HepG2 (cell line): ENCODE results near the gene GPATCH8. TPM values are rescaled to one million over a fixed set of nuclear protein-coding genes. Genes with fewer than 3 reads are reported as not detected.

Experiments
- ATAC-seq: fragments of 200-7000 bp; cut with Tn5 transposase; 3 replicates; pipeline ENCODE4 v1.9.1; 2020; ENCODE audit warnings: mild to moderate bottlenecking, moderate library complexity
- BruUV-seq: library from RNA; stranded (reverse); fragments of 400-500 nt; replicated peaks from 2 replicates; lab custom pipeline; 2021; lab: Mats Ljungman, UMichigan
- CTCF ChIA-PET: fragments of 300-600 bp; formaldehyde crosslinking; extraction: SDS; loops from one replicate; lab custom pipeline; 2021; ENCODE audit warnings: low total read pairs, inconsistent platforms, low intra/inter-chr PET ratio; lab: Yijun Ruan, JAX
- POLR2A ChIA-PET: fragments of 350-600 bp; sonication (Branson Sonifier 250); formaldehyde crosslinking; loops from one replicate; lab custom pipeline; 2020; ENCODE audit warnings: antibody characterized with exemption, inconsistent platforms; lab: Yijun Ruan, JAX
- DNase-seq: peaks from one replicate; pipeline ENCODE4 v3.0.0-alpha.2; 2015; ENCODE audit warnings: low spot score
- FAIRE-seq: peaks from 3 replicates; lab custom pipeline; 2011; peaks lifted over from hg19 to GRCh38; lab: Jason Lieb, UNC
- H2AFZ ChIP-seq: one replicate; pipeline ENCODE4 v1.6.1; 2011; ENCODE audit warnings: low read length, inconsistent platforms
- H3K27ac ChIP-seq: fragments of 300-600 bp; 3 replicates; pipeline ENCODE4 v1.8.0; 2011; ENCODE audit warnings: mixed run types, mild to moderate bottlenecking, mixed read lengths, low read length, inconsistent platforms; ENCODE audit not compliant: insufficient read depth; ENCODE audit errors: extremely low read length
- H3K27me3 ChIP-seq, 2 experiments: fragments of 200-600 bp in 1 of 2; 2 replicates in 1 of 2; 3 replicates in 1 of 2; pipeline versions ENCODE4 v1.6.0 to v1.8.0; 2011; ENCODE audit warnings: low read length in 2 of 2, mild to moderate bottlenecking in 2 of 2, moderate library complexity in 2 of 2, inconsistent platforms in 1 of 2; ENCODE audit not compliant: insufficient read depth in 2 of 2, control insufficient read depth in 1 of 2
- H3K36me3 ChIP-seq, 2 experiments: fragments of 200-600 bp in 1 of 2; replicated peaks in 1 of 2; 2 replicates in 1 of 2; 3 replicates in 1 of 2; pipeline versions ENCODE4 v1.5.1 to v1.8.0; 2011; ENCODE audit warnings: low read length in 2 of 2, inconsistent platforms in 1 of 2; ENCODE audit not compliant: insufficient read depth in 2 of 2, control insufficient read depth in 1 of 2
- H3K4me1 ChIP-seq: 2 replicates; pipeline ENCODE4 v1.5.1; 2012; ENCODE audit warnings: low read length, inconsistent platforms; ENCODE audit not compliant: insufficient read depth
- H3K4me2 ChIP-seq: 2 replicates; pipeline ENCODE4 v1.6.0; 2011; ENCODE audit warnings: low read depth, low read length, inconsistent platforms
- H3K4me3 ChIP-seq, 3 experiments: fragments of 200-600 bp in 1 of 3; sonication (generic), shearing (Covaris generic) in 1 of 3; replicated peaks in 1 of 3; 2 replicates each; pipeline ENCODE4 v1.5.1; 2011 to 2016; ENCODE audit warnings: low read length in 3 of 3, inconsistent platforms in 2 of 3, low read depth in 2 of 3, mild to moderate bottlenecking in 2 of 3, control low read depth in 1 of 3, mixed read lengths in 1 of 3; ENCODE audit not compliant: insufficient read depth in 1 of 3
- H3K79me2 ChIP-seq: one replicate; pipeline ENCODE4 v1.6.1; 2011; ENCODE audit warnings: low read length, inconsistent platforms; ENCODE audit not compliant: insufficient read depth
- H3K9ac ChIP-seq: 2 replicates; pipeline ENCODE4 v1.6.0; 2011; ENCODE audit warnings: mild to moderate bottlenecking, low read depth, low read length, inconsistent platforms; ENCODE audit not compliant: insufficient read depth
- H3K9me3 ChIP-seq: 2 replicates; pipeline ENCODE4 v1.5.1; 2012; ENCODE audit warnings: mild to moderate bottlenecking, low read length
- H4K20me1 ChIP-seq: 2 replicates; pipeline ENCODE4 v1.6.0; 2011; ENCODE audit warnings: inconsistent platforms, mild to moderate bottlenecking, low read length, moderate library complexity; ENCODE audit not compliant: insufficient read depth
- BCLAF1 ChIP-seq: fragments of 450-650 bp; IDR thresholded peaks from 2 replicates; pipeline ENCODE4 v1.6.1; 2017; ENCODE audit warnings: mild to moderate bottlenecking
- HOXA3 ChIP-seq: sonication (generic); formaldehyde crosslinking; IDR thresholded peaks from 2 replicates; pipeline ENCODE4 v1.5.0; 2020; ENCODE audit warnings: missing genetic modification reagents
- MLLT10 ChIP-seq: sonication (generic); formaldehyde crosslinking; IDR thresholded peaks from 2 replicates; pipeline ENCODE4 v1.4.0; 2020; ENCODE audit warnings: missing genetic modification reagents
- NR2F1 ChIP-seq, 2 experiments: fragments of 450-650 bp in 1 of 2; formaldehyde crosslinking in 1 of 2; IDR thresholded peaks; 2 replicates each; pipeline versions ENCODE4 v1.5.0 to v1.6.1; 2016 to 2020; ENCODE audit warnings: mild to moderate bottlenecking in 1 of 2, missing compliant biosample characterization in 1 of 2, missing genetic modification reagents in 1 of 2, moderate library complexity in 1 of 2
- PLRG1 ChIP-seq: fragments of 450-650 bp; conservative IDR thresholded peaks from 2 replicates; pipeline ENCODE4 v1.6.1; 2016
- POLR2A ChIP-seq, 2 experiments: IDR thresholded peaks; 2 replicates each; pipeline ENCODE4 v1.6.1; 2011; ENCODE audit warnings: low read depth in 2 of 2, low read length in 2 of 2, mild to moderate bottlenecking in 1 of 2, moderate library complexity in 1 of 2; ENCODE audit not compliant: insufficient read depth in 1 of 2
- ZNF343 ChIP-seq: sonication (generic); formaldehyde crosslinking; IDR thresholded peaks from 2 replicates; pipeline ENCODE4 v1.4.0; 2020; ENCODE audit warnings: mild to moderate bottlenecking, missing genetic modification reagents
- ZSCAN25 ChIP-seq: sonication (generic); formaldehyde crosslinking; IDR thresholded peaks from 2 replicates; pipeline ENCODE4 v1.8.0; 2022; ENCODE audit warnings: mild to moderate bottlenecking, missing genetic modification reagents
- WGBS: methylation state at CpG from one replicate; pipeline ENCODE4 v1.1.6; 2017; ENCODE audit warnings: low lambda C conversion rate; 5-methylcytosine and 5-hydroxymethylcytosine counted together
- in situ Hi-C: cut with HindIII; loops from 2 replicates; pipeline ENCODE4 v1.10.0; 2017; ENCODE audit warnings: low pct_unique_long_range_greater_than_20kb; ENCODE audit not compliant: extremely low pct_ligation_motif_present
- intact Hi-C: fragments of 100-400 bp; cut with micrococcal nuclease; formaldehyde crosslinking; loops from one replicate; pipeline ENCODE4 v1.10.0; 2022; ENCODE audit not compliant: unreplicated experiment
- polyA plus RNA-seq, 8 experiments: library from polyadenylated mRNA; depleted of rRNA in 3 of 8; stranded (reverse) in 7 of 8; unstranded in 1 of 8; fragments of >200 nt; fragmentation: Illumina TruSeq in 4 of 8; extraction: Trizol in 4 of 8; gene quantifications; 2 replicates each; pipeline versions ENCODE4 v1.2.1 to v1.2.3, GENCODE V29; 2011 to 2016; ENCODE audit warnings: low read depth in 4 of 8, missing spikeins in 1 of 8, mixed read lengths in 1 of 8; ENCODE audit not compliant: insufficient read depth in 1 of 8
- total RNA-seq, 5 experiments: library from RNA; depleted of rRNA; stranded (reverse); fragments of >200 nt; fragmentation: Illumina TruSeq; extraction: Trizol; gene quantifications; 2 replicates each; pipeline ENCODE4 v1.2.3, GENCODE V29; 2016; ENCODE audit warnings: low read depth in 1 of 5

Gene GPATCH8
- total and polyA plus RNA-seq, 2 of the 13 experiments (the other 11 are each of a cell fraction or from before 2014, with no cell fraction given): 20.7 to 21.5 TPM

- in situ Hi-C loops (no loop called here), intact Hi-C loops (no loop called here)
- 96% methylated on average over 2 of the region's 2 CpGs for WGBS
- TF ChIP-seq ZSCAN25 (CRISPR knock-in tag) (no peak), POLR2A (IDR thresholded peaks at IDR 0.05; ENCODE audit: insufficient read depth in 1 of 2, low read depth in 2 of 2, low read length in 2 of 2) (no peak), NR2F1 (CRISPR knock-in tag; IDR thresholded peaks at IDR 0.05) (no peak), MLLT10 (CRISPR knock-in tag) (no peak), HOXA3 (CRISPR knock-in tag) (no peak), PLRG1 (no peak), ZNF343 (no peak), BCLAF1 (no peak)
- Histone ChIP-seq H3K4me2 (no peak overlapping the region), H3K4me3 (no peak overlapping the region), H3K9me3 (no peaks in the 10 kb centered on the region), H3K4me1 (no peaks in the 10 kb centered on the region), H2AFZ (no peak overlapping the region), H3K79me2 (no peaks in the 10 kb centered on the region), H4K20me1 (no peaks in the 10 kb centered on the region), H3K36me3 (peaks cover 13 to 40% of the 10 kb centered on the region in 2 experiments; a peak in 4 of 5 replicates), H3K27ac (no peak overlapping the region), H3K9ac (no peak overlapping the region), H3K27me3 (no peaks in the 10 kb centered on the region)
- ATAC-seq (no peak), FAIRE-seq (no peak), DNase-seq (no peak)
- BruUV-seq: no TSS peak
- ChIA-PET POLR2A (no interaction called here), CTCF (no interaction called here)
Measured at GRCh38 chr17:44416558-44417289, 86.5 kb downstream of the GPATCH8 start.
